CD4-positive, alpha-beta T cell treated with Interleukin-6 for 4 hours (primary cell): ENCODE results near the gene ADGRA3.

ENCODE experiments used
- DNase-seq: peaks from one replicate; pipeline ENCODE4 v3.0.0-alpha.2; 2020; ENCODE audit warnings: mixed read lengths

ADGRA3 gene

GRCh38 chr4:22515888-22516541, at the start of gene ADGRA3:
ADGRA3 (minus strand) TSS chr4:22516066; CDS start chr4:22515784, 282 bp downstream.
- DNase-seq: peak; percentile 53

GRCh38 chr4:22556495-22556894, 40.6 kb upstream of the ADGRA3 start:
- DNase-seq: no peak

- no peak for DNase-seq
These were observed 38.8 kb upstream of the ADGRA3 start for GRCh38 chr4:22554670-22555069.

- no peak for DNase-seq
These were observed 37.7 kb upstream of the ADGRA3 start for GRCh38 chr4:22553560-22553959.

GRCh38 chr4:22552812-22553211, 36.9 kb upstream of the ADGRA3 start:
- no peak for DNase-seq

GRCh38 chr4:22551550-22551949, 35.7 kb upstream of the ADGRA3 start:
- no peak for DNase-seq

GRCh38 chr4:22546299-22546698, 30.4 kb upstream of the ADGRA3 start:
- no peak for DNase-seq

- DNase-seq: no peak
These were observed 23.4 kb upstream of the ADGRA3 start for GRCh38 chr4:22539251-22539650.

GRCh38 chr4:22537864-22538263, 22.0 kb upstream of the ADGRA3 start:
- DNase-seq: no peak

GRCh38 chr4:22534374-22534773, 18.5 kb upstream of the ADGRA3 start:
- no peak for DNase-seq

- no peak for DNase-seq
These were observed 17.0 kb upstream of the ADGRA3 start for GRCh38 chr4:22532896-22533295.

- DNase-seq: no peak
These were observed 16.3 kb upstream of the ADGRA3 start for GRCh38 chr4:22532117-22532516.

- no peak for DNase-seq
These were observed 15.6 kb upstream of the ADGRA3 start for GRCh38 chr4:22531311-22532019.

- no peak for DNase-seq
These were observed 9.0 kb upstream of the ADGRA3 start for GRCh38 chr4:22524895-22525294.

- no peak for DNase-seq
These were observed 7.0 kb upstream of the ADGRA3 start for GRCh38 chr4:22522706-22523501.

GRCh38 chr4:22522206-22522605, 6.3 kb upstream of the ADGRA3 start:
- DNase-seq: no peak

GRCh38 chr4:22521240-22521639, 5.4 kb upstream of the ADGRA3 start:
- no peak for DNase-seq

GRCh38 chr4:22515145-22515887, 550 bp downstream of the ADGRA3 start:
- peak; percentile 37 for DNase-seq

- no peak for DNase-seq
These were observed 1.4 kb downstream of the ADGRA3 start for GRCh38 chr4:22514481-22514880.

- DNase-seq: no peak
These were observed 1.9 kb downstream of the ADGRA3 start for GRCh38 chr4:22514001-22514400.

GRCh38 chr4:22512306-22512705, 3.6 kb downstream of the ADGRA3 start:
- no peak for DNase-seq

GRCh38 chr4:22510750-22511149, 5.1 kb downstream of the ADGRA3 start:
- DNase-seq: no peak

- DNase-seq: no peak
These were observed 7.5 kb downstream of the ADGRA3 start for GRCh38 chr4:22508376-22508775.
